HG03139 (cell line): ENCODE measurements around the gene STIMATE.

Source experiments
- ATAC-seq: cut with Tn5 transposase; IDR thresholded peaks from one replicate; pipeline ENCODE4 v1.9.1; 2021; ENCODE audit not compliant: unreplicated experiment

Gene STIMATE

GRCh38 chr3:52793702-52794611 is 103.4 kb downstream of the STIMATE start:
- no peak for ATAC-seq

DNA sequence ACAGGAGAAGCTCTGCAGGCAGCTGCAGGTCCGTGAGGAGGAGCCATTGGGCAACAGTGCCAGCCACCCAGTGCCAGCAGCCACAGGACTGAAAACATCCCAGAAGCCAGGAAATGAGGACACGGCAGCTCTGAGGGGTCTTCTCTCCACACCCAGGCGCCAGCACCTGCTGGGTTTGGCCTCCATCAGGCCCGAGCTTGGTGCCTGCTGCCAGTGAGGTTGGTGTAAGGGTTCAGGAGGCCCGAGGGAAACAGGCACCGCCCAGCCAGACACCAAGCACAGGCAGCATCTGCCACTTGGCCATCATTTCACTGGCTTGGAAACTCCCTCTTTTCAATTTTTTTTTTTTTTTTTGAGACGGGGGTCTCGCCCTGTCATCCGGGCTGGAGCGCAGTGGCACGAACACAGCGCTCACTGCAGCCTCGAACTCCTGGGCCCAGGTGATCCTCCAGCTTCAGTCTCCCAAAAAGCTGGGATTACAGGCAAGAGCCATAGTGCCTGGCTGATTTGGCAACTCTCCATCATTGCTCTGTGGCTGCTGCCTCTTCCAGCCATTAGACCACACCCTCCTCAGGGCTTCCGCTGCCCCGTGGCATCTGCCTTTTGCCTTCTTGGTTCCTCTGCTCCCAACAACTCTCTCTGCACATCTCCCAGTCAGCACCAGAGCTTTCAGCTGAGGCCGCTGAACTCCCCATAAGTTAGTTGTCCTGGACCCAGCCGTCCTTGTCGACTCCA is 104.2 kb downstream of the STIMATE start:
- no peak for ATAC-seq

DNA sequence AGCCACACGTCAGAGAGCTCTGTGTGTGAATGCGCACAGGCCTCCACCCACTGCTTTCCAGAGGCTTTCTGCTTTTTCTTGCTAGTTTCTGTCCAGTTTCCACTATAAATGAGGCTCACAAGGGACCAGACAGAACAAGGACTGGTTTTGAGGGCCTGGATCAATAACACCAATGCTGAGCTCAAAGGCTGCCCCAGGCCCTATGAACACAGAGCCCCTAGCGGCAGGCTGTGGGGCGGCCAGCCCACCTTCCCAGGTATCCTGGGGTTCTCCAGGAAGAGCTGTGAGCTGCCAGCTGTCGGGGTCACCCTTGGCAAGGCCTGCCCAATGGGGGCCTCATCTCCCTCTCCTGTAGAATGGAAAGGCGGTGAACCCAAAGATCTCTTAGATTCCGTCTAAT is 104.9 kb downstream of the STIMATE start:
- ATAC-seq, result no peak

DNA sequence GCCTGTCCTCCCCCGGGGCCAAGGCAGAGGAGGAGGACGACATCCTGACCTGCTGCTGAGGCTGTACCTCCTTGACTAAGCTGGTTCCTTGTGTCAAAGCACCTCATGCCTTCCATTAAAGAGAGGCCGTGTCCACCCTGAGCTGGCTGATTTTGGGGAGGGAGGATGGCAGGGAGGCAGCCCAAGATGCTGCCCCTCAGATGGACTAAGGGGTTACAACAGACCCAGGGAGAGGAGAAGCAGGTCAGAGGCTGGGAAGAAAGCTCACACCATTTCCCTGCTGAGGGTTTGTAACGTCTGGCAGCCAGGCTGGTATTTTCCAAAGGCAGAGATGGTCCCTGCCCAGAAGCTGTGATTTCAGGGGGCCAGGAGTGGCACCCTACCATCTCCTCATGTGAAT is 105.4 kb downstream of the STIMATE start:
- no peak for ATAC-seq

- no peak for ATAC-seq
These were observed 106.0 kb downstream of the STIMATE start for GRCh38 chr3:52791366-52791765.

DNA sequence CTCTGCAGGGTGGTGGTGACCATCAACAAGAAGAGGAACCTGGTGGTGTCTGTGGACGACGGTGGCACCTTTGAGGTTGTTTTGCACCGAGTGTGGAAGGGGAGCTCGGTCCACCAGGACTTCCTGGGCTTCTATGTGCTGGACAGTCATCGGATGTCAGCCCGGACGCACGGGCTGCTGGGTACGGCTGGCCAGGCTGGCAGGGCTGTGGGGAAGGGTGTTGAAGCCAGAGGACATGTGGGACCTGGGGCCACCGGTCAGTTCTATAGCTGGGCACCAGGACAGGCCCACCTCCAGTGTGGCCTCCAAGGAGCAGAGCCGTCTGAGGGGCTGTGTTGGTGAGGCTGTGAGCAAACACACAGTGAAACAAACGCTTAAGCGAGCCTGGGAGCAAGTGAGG is 106.6 kb downstream of the STIMATE start:
- no peak for ATAC-seq

DNA sequence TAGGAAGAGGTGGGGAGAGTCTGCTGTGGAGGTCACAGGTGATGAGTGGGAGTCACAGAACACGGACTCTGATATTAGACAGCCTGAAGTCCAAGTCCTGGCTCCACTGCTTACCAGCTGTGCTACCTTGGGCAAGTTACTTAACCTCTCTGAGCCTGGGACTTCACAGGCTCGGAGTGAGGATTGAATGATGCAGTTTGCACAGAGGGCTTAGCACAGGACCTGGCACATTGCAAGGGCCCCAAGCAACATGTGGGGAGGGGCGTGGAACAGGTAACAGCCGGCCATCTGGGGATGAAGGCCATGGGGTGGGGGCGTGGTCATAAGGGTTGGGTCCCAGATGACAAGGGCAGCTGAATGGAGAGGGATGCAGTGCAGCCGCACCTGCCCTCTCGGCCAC is 107.0 kb downstream of the STIMATE start:
- no peak for ATAC-seq

DNA sequence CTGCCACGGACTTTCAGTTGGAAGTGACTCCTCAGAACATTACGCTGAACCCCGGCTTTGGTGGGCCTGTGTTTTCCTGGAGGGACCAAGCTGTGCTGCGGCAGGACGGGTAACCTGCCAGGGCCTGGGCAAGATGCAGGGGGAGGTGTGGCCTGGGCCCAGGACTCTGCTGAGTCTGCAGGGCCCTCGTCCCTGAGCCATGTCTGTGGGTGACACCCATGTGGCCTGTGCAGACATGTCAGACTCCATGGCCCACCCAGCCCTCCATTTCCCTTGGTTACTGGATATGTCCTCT is 107.7 kb downstream of the STIMATE start:
- no peak for ATAC-seq

DNA sequence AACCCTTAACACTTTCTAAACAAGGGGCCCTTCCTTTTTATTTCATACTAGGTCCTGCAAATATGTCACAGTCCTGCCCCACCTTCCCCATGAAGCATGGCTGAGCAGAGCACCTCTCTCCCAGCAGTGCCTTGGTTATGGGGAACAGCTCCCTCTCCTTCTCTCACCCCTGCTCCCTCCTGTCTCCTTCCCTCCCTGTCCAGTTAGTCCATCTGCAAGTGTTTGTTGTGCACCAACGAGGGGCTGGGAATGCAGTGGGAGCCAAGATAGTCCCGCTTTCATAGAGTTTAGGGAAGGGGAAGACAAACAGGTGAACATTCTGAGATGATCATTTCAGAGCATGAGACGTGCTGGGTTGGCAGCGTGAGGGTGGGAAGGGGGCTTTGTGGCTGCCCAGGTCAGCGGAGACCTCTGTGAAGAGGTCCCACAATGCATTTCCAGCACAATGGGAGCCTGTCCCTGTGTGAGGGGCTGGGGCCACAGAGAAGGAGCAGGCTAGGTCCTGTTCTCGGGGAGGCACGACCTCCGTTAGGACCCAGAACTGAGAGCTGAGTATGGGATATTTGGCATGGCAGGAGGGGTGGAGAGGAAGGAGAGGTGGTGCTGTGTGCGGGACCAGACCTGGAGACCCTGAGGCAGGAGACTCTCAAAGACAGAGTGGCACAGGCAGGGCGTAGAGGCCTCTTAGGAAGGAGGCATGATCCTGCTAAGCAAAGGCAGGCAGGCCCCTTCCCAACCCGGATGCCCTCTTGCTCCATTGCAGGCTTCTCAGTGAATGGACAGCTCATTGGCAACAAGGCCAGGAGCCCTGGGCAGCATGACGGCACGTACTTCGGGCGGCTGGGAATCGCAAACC is 108.2 kb downstream of the STIMATE start:
- no peak for ATAC-seq

DNA sequence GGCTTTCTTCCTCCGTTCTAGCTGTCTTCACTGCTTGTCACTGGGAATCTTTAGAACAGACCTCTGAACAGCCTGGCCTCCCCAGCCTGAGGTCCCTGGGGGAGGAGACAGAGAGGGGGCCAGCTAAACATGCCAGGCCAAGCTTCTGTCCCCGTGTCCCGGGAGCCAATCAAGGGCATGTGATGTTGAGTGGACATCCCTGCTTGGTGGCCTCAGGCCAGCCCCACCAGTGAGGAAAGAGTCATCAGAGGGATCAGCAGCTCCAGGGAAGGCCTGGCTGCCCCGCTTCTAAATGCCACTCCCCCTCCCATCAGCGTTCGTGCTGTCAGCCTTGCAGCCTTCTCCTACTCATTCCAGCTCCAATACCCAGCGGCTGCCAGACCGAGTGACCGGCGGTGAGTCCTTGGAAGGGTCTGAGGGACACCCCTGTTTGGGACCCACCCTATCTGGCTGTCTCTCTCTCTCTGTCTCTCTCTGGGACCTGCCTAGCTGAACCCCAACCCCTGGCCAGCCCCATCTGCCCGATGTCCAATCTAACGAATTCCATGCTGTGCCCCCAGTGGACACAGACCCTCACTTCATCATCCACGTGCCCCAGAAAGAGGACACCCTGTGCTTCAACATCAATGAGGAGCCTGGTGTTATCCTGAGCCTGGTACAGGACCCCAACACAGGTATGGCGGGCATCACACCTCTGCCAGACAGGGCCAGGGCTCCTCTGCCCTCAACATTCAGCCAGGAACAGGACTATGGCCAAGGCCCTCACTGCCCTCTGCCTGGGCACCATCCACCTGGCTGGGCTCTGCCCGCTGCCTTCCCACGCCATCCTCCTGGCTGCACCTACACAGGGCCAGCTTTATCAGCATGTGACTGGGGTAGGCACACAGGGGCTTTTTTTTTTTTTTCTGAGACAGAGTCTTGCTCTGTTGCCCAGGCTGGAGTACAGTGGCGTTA is 109.4 kb downstream of the STIMATE start:
- no peak for ATAC-seq

DNA sequence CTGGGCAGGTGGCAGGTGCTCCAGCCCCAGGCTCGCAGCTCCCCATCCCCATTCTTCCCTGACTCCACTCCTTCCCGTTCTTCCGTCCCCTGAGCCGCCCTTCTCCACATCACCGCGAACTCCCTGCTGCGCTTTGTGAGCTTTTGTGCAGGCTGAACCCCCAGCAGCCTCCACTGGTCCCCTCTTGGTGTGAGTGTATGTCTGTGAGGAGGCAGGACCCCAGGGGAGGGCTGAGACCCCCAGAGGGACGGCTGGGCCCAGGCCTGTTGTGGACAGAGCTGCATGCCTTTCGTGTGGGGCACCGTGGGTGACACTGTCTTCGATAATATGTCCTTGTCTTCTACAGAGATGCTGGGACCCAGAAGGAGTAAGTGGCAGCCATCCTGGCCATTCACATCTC is 110.1 kb downstream of the STIMATE start:
- no peak for ATAC-seq
